ENCODE measurements around the gene PLEKHA6. TPM values are rescaled to one million over a fixed set of nuclear protein-coding genes. Genes with fewer than 3 reads are reported as not detected.

The PLEKHA6 gene, protein sequence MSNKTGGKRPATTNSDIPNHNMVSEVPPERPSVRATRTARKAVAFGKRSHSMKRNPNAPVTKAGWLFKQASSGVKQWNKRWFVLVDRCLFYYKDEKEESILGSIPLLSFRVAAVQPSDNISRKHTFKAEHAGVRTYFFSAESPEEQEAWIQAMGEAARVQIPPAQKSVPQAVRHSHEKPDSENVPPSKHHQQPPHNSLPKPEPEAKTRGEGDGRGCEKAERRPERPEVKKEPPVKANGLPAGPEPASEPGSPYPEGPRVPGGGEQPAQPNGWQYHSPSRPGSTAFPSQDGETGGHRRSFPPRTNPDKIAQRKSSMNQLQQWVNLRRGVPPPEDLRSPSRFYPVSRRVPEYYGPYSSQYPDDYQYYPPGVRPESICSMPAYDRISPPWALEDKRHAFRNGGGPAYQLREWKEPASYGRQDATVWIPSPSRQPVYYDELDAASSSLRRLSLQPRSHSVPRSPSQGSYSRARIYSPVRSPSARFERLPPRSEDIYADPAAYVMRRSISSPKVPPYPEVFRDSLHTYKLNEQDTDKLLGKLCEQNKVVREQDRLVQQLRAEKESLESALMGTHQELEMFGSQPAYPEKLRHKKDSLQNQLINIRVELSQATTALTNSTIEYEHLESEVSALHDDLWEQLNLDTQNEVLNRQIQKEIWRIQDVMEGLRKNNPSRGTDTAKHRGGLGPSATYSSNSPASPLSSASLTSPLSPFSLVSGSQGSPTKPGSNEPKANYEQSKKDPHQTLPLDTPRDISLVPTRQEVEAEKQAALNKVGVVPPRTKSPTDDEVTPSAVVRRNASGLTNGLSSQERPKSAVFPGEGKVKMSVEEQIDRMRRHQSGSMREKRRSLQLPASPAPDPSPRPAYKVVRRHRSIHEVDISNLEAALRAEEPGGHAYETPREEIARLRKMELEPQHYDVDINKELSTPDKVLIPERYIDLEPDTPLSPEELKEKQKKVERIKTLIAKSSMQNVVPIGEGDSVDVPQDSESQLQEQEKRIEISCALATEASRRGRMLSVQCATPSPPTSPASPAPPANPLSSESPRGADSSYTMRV
- total RNA-seq, result 43.4 TPM

DNA sequence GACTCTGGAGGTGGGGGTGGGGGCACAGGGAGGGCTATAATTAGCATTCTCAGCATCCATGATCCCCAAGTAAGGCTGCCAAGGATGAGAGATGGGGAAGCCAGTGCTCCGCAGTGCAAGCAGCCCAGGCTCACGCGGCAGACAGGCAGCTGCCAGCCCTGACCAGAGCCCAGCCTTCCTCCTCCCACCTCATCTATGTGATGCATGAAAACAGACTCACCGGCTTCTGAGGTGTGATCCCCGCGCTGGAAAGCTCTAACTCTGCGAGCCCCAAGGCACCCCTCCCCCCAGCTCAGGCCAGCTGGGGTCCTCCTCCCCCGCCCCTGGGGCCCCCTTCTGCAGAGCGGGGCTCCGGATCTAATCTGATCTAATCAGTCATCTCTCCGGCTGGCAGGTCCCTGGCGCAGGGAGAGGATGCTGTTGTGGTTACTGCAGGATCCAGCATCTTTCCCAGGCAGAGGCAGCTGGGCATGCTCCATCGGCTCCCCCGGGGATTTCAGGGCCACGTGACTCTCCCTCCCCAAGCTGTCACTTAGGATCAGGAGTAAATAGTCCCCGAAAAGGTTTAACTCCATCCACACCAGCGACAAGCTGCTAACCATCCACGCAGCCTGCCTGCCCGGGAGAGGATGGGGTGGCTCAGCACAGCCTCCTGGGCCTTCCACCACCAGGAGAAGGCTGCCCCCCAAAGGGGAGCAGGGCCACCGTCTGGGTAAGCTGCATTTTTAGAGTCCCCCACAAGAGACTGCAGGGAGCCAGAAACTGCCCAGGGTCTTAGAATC is at the start of gene PLEKHA6:
TSS of gene PLEKHA6 (minus strand) at position 456 of the 782 bp plus-strand sequence. CDS start 86,202 bp downstream, outside the sequence.

DNA sequence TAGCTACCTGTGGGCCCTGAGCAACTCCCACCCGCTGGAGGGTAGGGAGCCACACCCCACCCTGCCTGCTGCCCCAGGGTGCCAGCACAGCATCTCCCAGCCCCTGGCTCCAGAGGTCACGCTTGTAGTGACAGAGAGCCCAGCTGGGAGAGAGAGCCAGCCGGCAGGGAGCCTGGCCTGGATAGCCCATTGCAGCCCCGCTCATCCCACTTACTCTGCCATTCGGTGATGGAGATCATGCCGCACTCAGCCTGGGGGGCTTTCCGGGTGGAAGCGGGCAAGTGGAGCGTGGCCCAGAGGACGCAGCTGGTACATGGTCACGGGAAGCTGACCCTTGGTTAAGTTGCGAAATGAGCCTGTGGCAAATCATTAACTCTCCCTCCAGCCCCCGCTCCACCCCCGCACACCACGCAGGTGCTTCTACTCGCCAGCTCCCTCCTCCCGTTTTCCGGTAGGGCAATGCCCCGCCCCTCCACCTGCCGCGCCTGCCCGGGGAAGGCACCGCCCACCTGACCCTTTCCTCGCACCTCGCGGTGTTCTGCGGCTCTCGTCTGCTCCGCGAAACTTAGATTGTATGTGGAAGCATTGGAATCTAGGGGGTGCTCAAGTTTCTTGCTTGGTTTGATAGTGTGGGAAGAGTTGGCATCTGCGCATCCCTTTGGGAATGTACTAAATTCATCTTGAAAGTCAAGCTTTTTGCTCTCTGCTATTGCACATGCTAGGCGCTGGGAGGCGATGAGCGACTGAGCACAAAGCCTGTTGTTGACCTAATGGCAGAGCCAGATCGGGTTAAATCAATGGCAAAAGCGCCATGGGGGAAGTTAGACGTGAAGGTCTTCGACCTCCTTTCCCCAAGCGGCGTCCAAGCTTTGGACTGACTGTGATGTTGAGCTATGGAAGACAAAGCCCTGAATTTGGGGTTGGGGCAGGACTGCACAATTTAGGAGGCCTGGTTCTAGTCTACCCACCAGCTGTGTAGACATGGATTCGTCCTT is 145.8 kb downstream of the PLEKHA6 start, which contains the start of gene GOLT1A:
TSS of gene GOLT1A (minus strand) at position 321 of the 995 bp plus-strand sequence. CDS start at position 239, 82 bp downstream.

DNA sequence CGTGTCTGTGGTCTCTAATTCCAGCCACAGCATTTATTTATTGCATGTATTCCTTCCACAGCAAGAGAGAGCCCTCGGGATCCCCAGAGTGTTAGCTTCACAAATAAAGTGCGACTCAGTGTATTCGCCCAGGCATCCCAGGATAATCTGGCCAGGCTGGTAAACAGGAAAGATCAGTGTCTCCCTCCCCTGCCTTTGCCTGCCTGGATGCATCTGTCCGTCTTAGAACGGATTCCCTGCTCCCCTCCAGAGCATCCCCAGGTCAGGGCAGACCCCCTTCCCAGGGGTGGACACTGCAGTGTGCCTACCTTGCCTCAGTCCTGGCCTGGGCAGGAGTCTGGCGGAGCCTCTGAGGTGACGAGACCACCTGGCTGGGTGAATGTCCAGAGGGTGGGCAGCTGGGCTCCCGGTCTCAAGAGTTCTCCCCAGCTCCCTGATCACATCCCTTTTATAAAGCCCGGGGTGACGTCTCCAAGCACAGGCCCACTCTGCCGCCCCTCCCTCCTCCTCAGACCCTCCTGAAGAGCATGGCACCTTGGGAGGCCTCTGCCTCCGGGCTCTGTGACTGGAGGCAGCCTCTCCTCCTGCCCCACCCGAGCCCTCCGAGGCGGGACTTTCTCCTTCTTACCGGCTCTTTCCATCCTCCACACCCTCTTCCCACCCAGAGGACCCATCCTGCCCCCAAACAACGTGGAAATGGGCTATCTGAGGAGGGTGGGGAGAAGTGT is 163.5 kb downstream of the PLEKHA6 start, which contains the start of gene KISS1:
TSS of gene KISS1 (minus strand) at position 424 of the 728 bp plus-strand sequence. CDS start 3,615 bp downstream, outside the sequence.

Small RNA genes lying within 50 kb of the gene (small RNA-seq; reads per million reads assigned to genes)
- not detected for gene AL606489.2 (ENCODE audit: low replicate concordance)

Other genes starting within 250 kb of the PLEKHA6 start
- 16.4 TPM for gene ETNK2, start 207.9 kb downstream of the PLEKHA6 start, total RNA-seq
- gene REN, start 193.6 kb downstream of the PLEKHA6 start, total RNA-seq, result 193 TPM
- 1.1 TPM for gene KISS1, start 163.4 kb downstream of the PLEKHA6 start, total RNA-seq
- 2.6 TPM for gene GOLT1A, start 145.9 kb downstream of the PLEKHA6 start, total RNA-seq
- gene PPP1R15B, start 51.9 kb upstream of the PLEKHA6 start, total RNA-seq, result 37.5 TPM
- gene PIK3C2B, start 134.9 kb upstream of the PLEKHA6 start, total RNA-seq, result 40.3 TPM
- 78.8 TPM for gene MDM4, start 156.5 kb upstream of the PLEKHA6 start, total RNA-seq

Measured in metanephros (tissue), 2 donors.